Hypothalamus (tissue), 51 donors: ENCODE results near the gene ACD.

ENCODE experiments used
- DNase-seq, 51 donors: peaks; one replicate each; lab custom pipeline; 2025; lab: John Stamatoyannopoulos, UW

The ACD gene

GRCh38 chr16:67649494-67649931, 10.5 kb downstream of the ACD start:
- DNase-seq: no peak

DNA sequence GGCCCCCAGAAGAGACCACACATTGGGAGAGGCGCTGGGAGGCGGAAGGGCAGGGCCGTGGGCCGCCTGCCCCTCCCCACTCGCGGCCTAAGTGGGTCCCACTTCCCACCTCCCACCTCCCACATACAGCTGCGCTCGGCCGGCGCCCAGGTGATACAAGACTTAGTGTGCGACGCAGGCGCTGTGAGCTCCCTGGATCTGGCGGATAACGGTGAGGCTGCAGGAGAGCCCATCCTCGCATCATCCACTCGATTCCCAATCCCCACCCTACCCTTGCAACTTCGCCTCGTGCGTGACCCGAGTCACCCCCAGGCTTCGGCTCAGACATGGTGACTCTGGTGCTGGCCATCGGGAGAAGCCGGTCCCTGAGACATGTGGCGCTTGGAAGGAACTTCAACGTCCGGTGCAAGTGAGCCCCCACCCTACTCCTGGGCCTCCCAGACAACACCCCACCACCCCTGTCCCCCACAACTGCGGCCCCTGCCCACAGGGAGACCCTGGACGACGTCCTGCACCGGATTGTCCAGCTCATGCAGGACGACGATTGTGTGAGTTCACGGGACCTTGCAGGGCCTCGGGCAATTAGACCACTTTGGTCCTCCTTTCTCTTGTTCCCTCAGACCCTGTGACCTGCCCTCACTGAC, 11.2 kb downstream of the ACD start:
- DNase-seq: no peak

GRCh38 chr16:67648088-67648763, 11.8 kb downstream of the ACD start:
- no peak for DNase-seq

GRCh38 chr16:67647681-67648080, 12.4 kb downstream of the ACD start:
- DNase-seq: no peak

- no peak for DNase-seq
These were observed 12.9 kb downstream of the ACD start for GRCh38 chr16:67647111-67647651.

DNA sequence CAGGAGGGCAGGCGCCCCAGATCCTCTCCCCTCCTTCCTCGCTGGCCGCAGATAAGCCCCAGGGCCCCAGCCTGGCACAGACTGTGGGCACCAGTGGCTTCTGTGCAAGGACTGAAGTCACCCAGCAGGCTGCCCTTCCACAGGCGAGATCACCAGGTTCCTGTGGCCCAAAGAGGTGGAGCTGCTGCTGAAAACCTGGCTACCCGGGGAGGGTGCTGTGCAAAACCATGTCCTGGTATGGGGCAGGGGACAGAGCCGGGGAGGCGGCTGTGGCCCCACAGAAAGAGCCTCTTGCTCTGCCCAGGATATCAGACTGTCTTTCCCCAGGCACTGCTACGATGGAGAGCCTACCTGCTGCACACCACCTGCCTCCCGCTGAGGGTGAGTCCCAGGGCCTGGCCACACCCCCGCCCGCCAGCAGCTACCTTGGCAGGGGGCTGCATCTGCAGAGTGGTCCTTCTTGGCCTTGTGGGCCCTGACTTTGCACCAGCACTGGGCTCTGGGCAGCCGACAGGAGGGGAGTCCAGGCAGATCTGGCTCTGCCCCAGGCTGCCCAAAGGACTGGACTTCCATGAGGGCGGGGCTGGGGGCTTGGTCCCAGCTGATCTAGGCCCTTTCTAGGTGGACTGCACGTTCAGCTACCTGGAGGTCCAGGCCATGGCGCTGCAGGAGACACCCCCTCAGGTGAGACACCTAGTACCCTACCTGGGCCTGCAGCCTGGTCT, 14.5 kb downstream of the ACD start:
- no peak for DNase-seq

DNA sequence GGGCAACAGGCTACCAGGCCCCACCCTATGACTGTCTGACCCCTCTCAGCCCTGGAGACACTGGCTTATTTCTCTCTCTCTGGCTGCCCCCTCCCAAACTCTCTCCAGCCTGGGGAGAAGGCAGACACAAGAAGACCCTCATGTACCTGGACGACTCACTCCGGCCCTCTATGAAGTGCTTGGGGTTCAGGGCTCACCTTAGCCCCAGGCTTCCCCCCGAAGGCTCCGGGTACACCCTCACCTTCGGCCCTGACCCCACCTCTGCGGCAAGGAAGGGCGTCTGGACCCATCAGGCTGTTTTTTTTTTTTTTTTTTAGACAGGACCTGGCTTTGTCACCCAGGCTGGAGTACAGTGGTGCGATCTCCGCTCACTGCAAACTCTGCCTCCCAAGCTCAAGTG, 16.0 kb downstream of the ACD start:
- DNase-seq: no peak

GRCh38 chr16:67641779-67642708, 18.0 kb downstream of the ACD start:
- peak in 41 of 51 donors; percentile 14 to 84 (median 62) for DNase-seq

- DNase-seq: no peak
These were observed 22.4 kb downstream of the ACD start for GRCh38 chr16:67637625-67638024.

GRCh38 chr16:67636713-67637112, 23.3 kb downstream of the ACD start:
- DNase-seq: no peak

- peak in 4 of 51 donors; percentile 16 to 69 (median 28) for DNase-seq
These were observed 27.5 kb downstream of the ACD start for GRCh38 chr16:67632415-67633172.

GRCh38 chr16:67628216-67628615, 31.8 kb downstream of the ACD start:
- DNase-seq: no peak

GRCh38 chr16:67613808-67614207, 46.3 kb downstream of the ACD start:
- DNase-seq: no peak

DNA sequence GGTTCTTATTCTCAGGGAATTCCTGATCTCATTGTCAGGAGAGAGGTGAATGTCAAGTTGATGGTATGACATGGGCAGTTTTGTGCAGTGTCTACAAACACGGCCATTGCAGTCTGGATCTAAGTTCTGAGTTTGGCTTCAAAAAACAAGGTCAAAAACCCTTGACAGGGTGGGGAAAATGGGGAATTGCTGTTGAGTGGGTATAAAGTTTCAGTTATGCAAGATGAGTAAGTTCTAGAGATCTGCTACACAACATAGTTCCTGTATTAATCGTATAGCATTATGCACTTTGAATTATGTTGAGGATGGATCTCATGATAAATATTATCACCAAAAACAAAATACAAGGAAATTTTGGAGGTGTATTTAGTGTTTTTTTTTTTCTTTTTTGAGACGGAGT, 51.7 kb downstream of the ACD start:
- DNase-seq: no peak
